Stimulated activated CD4-positive, alpha-beta T cell treated with anti-CD3 and anti-CD28 coated beads, Interleukin-1b, Interleukin-23, amount 100 ng/mL, for 24 hours (primary cell): ENCODE results near the gene CDKN2AIPNL.
A peak's percentile ranks its signal among the peaks of the same experiment; 100 is the strongest.
"Not testable (repeated sequence)": the region's sequence is repeated elsewhere in the genome, so short reads cannot be mapped to it uniquely, and the experiment has no call there.

ENCODE experiments used
- DNase-seq, 4 experiments: peaks; one replicate each; pipeline ENCODE4 v3.0.0-alpha.2; 2020; ENCODE audit warnings: low read depth in 4 of 4, low spot score in 1 of 4

CDKN2AIPNL gene

DNA sequence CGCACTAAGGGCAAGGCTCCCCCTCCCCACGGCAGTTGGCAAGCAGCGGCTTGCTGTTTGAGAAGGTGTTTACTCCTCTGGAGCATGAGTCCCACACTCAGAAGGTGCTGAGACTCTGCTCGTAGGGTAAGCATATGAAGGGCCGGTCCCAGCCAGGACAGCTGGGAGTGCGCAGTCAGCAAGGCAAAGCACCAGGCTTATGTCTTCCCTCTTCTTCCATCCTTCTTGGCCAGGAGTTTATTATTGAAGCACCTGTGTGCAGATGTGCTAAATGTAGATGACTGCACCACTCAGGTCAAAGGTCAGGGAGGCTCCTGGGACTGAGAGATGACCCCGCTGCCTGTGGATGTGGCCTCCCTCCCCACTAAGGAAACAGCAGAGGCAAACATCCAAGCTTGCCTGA, 27.0 kb upstream of the CDKN2AIPNL start:
- DNase-seq = no peak

GRCh38 chr5:134437847-134438581, 26.3 kb upstream of the CDKN2AIPNL start:
- no peak for DNase-seq

GRCh38 chr5:134437340-134437846, 25.7 kb upstream of the CDKN2AIPNL start:
- no peak for DNase-seq

GRCh38 chr5:134436523-134437339, 25.1 kb upstream of the CDKN2AIPNL start:
- DNase-seq = peak in 2 of 4 experiments; percentile 4 to 28

DNA sequence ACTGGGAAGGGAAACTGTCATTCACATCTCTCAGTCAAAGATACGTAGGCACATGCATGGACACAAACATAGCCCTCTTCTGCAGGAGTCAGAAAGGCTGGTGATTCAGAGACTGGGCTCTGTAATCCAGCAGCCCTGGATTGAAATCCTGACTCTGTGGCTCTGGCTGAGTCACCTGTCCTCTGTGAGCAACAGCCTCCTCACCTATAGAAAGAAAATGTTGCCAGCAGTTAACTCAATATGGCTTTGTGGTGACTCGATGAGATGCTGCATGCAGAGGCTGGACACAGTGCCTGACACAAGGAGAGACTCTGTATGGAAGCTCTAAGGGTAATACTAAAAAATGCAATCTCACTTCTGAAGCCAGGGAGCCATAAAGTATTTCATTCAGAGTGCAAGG, 23.9 kb upstream of the CDKN2AIPNL start:
- DNase-seq = no peak

DNA sequence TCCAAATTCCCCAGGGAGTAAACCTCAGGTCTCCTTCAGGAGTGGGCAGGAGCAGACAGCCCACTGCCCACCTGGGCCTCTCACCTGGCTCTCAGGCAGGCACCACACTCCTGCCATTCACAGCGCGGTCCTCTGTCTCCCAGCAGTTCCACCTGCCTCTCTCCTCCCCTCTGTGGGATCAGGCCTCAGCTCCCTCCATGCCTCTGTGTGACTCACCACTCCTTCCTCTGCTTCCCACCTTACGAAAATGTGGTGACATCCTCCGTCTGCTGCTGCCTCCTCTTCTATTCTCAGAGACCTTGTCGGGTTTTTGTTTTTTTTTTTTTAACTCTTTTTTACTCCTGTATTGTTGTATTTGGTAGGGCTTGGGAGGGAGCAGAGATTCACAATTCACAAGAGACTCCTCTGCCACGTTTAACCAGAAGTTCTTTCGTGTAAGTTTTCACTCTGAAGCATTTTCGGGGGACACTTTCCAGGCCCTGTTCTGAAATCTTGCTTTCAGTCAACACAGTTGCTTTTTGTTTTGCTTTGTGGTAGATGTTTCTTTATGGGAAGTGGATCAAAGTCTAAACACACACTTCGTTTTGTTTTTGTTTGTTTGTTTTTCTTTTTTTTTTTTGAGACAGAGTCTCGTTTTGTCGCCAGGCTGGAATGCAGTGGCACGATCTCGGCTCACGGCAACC, 21.1 kb upstream of the CDKN2AIPNL start:
- DNase-seq = no peak

DNA sequence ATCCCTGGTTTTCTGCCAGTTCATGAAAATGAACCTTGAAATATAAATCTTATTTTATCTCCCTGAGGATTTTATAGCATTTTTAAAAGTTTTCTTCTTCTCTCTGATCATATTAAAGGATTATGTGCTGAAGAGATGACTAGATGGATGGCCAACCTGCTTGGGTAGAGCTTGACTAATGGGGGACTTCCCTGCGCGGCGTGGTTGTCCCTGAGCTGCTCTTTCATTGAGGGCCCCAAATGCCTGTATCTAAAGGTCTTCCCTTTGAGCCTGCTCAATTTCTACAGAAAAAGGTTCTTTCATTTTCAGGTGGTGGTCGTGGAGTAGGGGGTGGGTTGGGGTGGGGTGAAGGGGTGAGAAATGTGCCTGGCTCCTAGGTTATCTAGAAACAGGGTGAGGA, 20.5 kb upstream of the CDKN2AIPNL start:
- DNase-seq = no peak

- no peak for DNase-seq
Observed at GRCh38 chr5:134430001-134430569, 18.4 kb upstream of the CDKN2AIPNL start.

- no peak for DNase-seq
Observed at GRCh38 chr5:134427540-134428041, 15.9 kb upstream of the CDKN2AIPNL start.

DNA sequence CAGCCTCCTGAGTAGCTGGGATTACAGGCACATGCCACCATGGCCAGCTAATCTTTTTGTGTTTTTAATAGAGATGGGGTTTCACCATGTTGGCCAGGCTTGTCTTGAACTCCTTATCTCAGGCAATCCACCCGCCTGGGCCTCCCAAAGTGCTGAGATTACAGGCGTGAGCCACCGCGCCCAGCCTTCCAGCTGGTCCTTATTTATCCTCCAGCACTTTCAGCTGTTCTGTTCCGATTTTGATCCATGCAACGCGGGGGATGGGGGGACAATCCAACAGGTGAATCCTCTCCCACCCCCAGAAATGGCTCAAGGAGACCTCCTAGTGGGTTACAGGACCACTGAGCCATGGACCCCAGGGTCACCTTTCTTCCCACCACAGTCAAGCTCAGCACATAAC, 14.7 kb upstream of the CDKN2AIPNL start:
- DNase-seq = no peak

DNA sequence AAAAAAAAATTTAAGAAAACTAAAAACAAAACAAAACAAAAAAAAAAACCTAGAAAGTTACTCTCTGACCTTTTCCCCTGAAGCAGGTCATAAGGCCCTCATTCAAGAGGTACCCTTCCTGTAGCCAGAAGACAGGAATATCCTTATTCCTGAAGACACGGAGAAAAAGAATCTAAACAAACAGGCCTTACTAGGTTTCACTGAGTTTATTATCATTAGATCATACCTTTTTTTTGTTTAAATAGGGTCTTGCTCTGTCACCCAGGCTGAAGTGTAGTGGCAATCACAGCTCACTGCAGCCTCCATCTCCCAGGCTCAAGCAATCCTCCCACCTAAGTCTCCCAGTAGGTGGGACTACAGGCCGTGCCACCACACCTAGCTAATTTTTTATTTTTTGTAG, 11.7 kb upstream of the CDKN2AIPNL start:
- no peak for DNase-seq

GRCh38 chr5:134422791-134423365, 11.2 kb upstream of the CDKN2AIPNL start:
- no peak for DNase-seq

DNA sequence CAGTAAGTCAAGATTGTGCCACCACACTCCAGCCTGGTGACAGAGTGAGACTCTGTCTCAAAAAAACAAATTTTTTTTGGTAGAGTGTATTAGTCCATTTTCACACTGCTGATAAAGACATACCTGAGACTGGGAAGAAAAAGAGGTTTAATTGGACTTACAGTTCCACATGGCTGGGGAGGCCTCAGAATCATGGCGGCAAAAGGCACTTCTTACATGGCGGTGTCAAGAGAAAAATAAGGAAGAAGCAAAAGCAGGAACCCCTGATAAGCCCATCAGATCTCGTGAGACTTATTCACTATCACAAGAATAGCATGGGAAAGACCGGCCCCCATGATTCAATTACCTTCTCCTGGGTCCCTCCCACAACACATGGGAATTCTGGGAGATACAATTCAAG, 9.4 kb upstream of the CDKN2AIPNL start:
- DNase-seq = not testable (repeated sequence)

- no peak for DNase-seq
Observed at GRCh38 chr5:134420343-134420742, 8.7 kb upstream of the CDKN2AIPNL start.

DNA sequence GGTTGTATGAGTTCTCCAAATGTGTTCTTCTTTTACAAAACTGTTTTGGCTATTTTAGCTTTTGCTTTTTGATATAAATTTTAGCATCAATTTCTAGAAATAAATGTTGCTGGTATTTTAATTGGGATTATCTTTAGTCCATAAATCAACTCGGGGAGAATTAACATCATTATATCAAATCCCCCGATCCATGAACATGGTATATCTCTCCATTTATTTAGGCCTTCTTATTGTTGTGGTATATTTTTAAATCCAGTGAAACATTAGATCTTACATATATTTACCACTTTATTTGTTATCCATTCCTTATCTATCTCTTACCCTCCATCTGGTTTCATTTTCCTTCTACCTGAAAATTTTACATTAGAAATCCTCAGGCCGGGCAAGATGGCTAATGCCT, 7.3 kb upstream of the CDKN2AIPNL start:
- DNase-seq = no peak

GRCh38 chr5:134417707-134418106, 6.0 kb upstream of the CDKN2AIPNL start:
- no peak for DNase-seq

DNA sequence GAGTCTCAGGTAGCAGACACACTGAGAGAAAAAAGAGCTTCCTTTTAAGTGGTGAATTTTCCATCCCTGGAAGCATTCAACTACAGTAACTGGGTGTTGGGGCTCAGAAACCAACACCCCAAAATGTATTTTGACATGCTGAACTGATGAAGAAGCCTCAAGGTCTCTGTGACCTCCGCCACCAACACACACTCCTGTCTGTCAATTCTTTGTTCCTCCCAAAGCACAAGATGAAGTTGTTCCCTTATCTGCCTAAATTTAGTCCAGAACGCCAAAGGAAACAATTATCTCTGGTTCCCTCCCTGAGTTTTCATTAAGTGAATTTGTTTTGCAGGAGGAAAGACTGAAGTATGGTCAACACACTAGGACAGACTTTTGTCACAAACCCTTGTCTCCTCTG, 1.4 kb upstream of the CDKN2AIPNL start:
- no peak for DNase-seq

- no peak for DNase-seq
Observed at GRCh38 chr5:134411228-134411545, 494 bp downstream of the CDKN2AIPNL start.

- DNase-seq = no peak
Observed at GRCh38 chr5:134410822-134411221, 859 bp downstream of the CDKN2AIPNL start.

DNA sequence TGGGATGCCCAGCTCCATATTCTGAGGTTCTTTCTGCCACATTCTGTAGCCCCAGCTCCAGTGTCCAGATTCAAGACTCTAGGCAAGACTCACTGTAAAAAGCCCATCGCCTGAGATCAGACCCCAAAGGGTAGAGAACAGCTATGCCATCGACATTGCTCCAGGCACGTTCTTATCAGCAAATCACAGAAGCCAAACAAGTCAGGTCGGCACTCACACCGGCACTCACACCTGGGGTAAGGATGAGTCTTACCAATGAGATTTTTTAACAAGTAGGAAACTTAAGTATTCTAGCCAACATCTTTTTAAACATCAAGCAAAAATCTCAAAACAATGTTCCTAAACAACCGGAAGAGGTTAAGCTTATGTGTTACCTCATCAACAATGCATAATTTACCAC, 2.4 kb downstream of the CDKN2AIPNL start:
- DNase-seq = no peak

- DNase-seq = no peak
Observed at GRCh38 chr5:134406390-134406789, 5.3 kb downstream of the CDKN2AIPNL start.
